HFFc6 (cell line): ENCODE data around the gene DSC2. TPM values are rescaled to one million over a fixed set of nuclear protein-coding genes. Genes with fewer than 3 reads are reported as not detected.

Experiments used
- DNase-seq: peaks from one replicate; pipeline ENCODE4 v3.0.0-alpha.2; 2018
- H3K27ac Mint-ChIP-seq: 2 replicates; pipeline ENCODE4 v1.8.0; 2020; ENCODE audit warnings: mild to moderate bottlenecking, mixed read lengths
- H3K27me3 Mint-ChIP-seq: 2 replicates; pipeline ENCODE4 v1.8.0; 2021; ENCODE audit warnings: mild to moderate bottlenecking, moderate library complexity, mixed read lengths; ENCODE audit not compliant: insufficient read depth
- H3K36me3 Mint-ChIP-seq: 2 replicates; pipeline ENCODE4 v1.8.0; 2021; ENCODE audit warnings: low read depth, mixed read lengths
- H3K4me1 Mint-ChIP-seq: 2 replicates; pipeline ENCODE4 v1.8.0; 2020; ENCODE audit warnings: low read depth, mixed read lengths
- H3K4me3 Mint-ChIP-seq: 2 replicates; pipeline ENCODE4 v1.8.0; 2020; ENCODE audit warnings: mild to moderate bottlenecking, moderate library complexity, mixed read lengths
- H3K9me3 Mint-ChIP-seq: 2 replicates; pipeline ENCODE4 v1.8.0; 2020; ENCODE audit warnings: mild to moderate bottlenecking, mixed read lengths
- CTCF ChIP-seq: fragments of 200-600 bp; sonication (generic); IDR thresholded peaks from 2 replicates; pipeline ENCODE4 v1.5.0; 2021; ENCODE audit warnings: antibody characterized with exemption, mild to moderate bottlenecking
- long read RNA-seq: library from polyadenylated mRNA; unstranded; transcript quantifications from one replicate; pipeline ENCODE4 v2.0.0, GENCODE V29; 2019
- total RNA-seq, 6 experiments: library from RNA; stranded (reverse); fragmentation: NEBNext Ultra II Directional; extraction: Animal tissue kit (Norgen Biotek cat#: 25700); gene quantifications; 2 replicates in 1 of 6; 3 replicates in 5 of 6; pipeline ENCODE4 v1.2.3, GENCODE V29; 2021

The DSC2 gene
- not detected for total RNA-seq
- long read RNA-seq: 0 reads

- Mint-ChIP-seq H3K4me3 (no peak within 1 kb of the TSS), H3K27ac (no peak within 1 kb of the TSS), H3K4me1 (no peaks in the 10 kb centered on the region), H3K9me3 (peaks cover 46% of the 10 kb centered on the region), H3K36me3 (no peaks in the 10 kb centered on the region), H3K27me3 (no peaks in the 10 kb centered on the region; the same call in 1 of the 2 replicates)
- no peak for DNase-seq
- TF ChIP-seq CTCF: no peak
Measured at GRCh38 chr18:31102025-31102684, at the start of gene DSC2. Gene DSC2 (minus strand): TSS chr18:31102421. CDS start chr18:31101971, 450 bp downstream.

- no peaks in the 10 kb centered on the region for H3K27me3 Mint-ChIP-seq
- no peak for DNase-seq
- TF ChIP-seq CTCF: no peak
- no peak overlapping the region for H3K4me3 Mint-ChIP-seq
- peaks cover 14% of the 10 kb centered on the region for H3K9me3 Mint-ChIP-seq
- no peaks in the 10 kb centered on the region for H3K36me3 Mint-ChIP-seq
- H3K4me1 Mint-ChIP-seq: no peaks in the 10 kb centered on the region
- no peak overlapping the region for H3K27ac Mint-ChIP-seq
Measured at GRCh38 chr18:31149351-31149750, 47.1 kb upstream of the DSC2 start.

- no peak overlapping the region for H3K27ac Mint-ChIP-seq
Measured at GRCh38 chr18:31148600-31148999, 46.4 kb upstream of the DSC2 start.

GRCh38 chr18:31146809-31147208, 44.6 kb upstream of the DSC2 start:
- no peaks in the 10 kb centered on the region for H3K27me3 Mint-ChIP-seq

More at GRCh38 chr18:31148600-31148999, 46.4 kb upstream of the DSC2 start:
- Mint-ChIP-seq H3K27me3 (no peaks in the 10 kb centered on the region), H3K9me3 (peaks cover 11% of the 10 kb centered on the region), H3K4me3 (no peak overlapping the region), H3K4me1 (no peaks in the 10 kb centered on the region), H3K36me3 (no peaks in the 10 kb centered on the region)
- TF ChIP-seq CTCF: no peak
- DNase-seq: no peak

GRCh38 chr18:31143025-31143424, 40.8 kb upstream of the DSC2 start:
- no peak overlapping the region for H3K27ac Mint-ChIP-seq

More at GRCh38 chr18:31146809-31147208, 44.6 kb upstream of the DSC2 start:
- no peak for DNase-seq
- Mint-ChIP-seq H3K36me3 (no peaks in the 10 kb centered on the region), H3K9me3 (peaks cover 15% of the 10 kb centered on the region), H3K4me1 (no peaks in the 10 kb centered on the region), H3K27ac (no peak overlapping the region), H3K4me3 (no peak overlapping the region)
- no peak for TF ChIP-seq CTCF

More at GRCh38 chr18:31143025-31143424, 40.8 kb upstream of the DSC2 start:
- no peaks in the 10 kb centered on the region for H3K27me3 Mint-ChIP-seq
- no peak for DNase-seq
- H3K9me3 Mint-ChIP-seq: peaks cover 27% of the 10 kb centered on the region
- no peaks in the 10 kb centered on the region for H3K4me1 Mint-ChIP-seq
- H3K4me3 Mint-ChIP-seq: no peak overlapping the region
- TF ChIP-seq CTCF: no peak
- H3K36me3 Mint-ChIP-seq: no peaks in the 10 kb centered on the region
